Right lobe of liver (tissue), 6 donors: Measurements from ENCODE around the gene PRAME. TPM values are rescaled to one million over a fixed set of nuclear protein-coding genes. Genes with fewer than 3 reads are reported as not detected.
A peak's percentile ranks its signal among the peaks of the same experiment; 100 is the strongest.

Experiments
- ATAC-seq, 4 donors: fragments of 200-7000 bp; cut with Tn5 transposase; one replicate each; pipeline ENCODE4 v1.9.1; 2020; ENCODE audit warnings: mild to moderate bottlenecking in 4 of 4, moderate library complexity in 4 of 4
- DNase-seq, 3 donors: peaks; one replicate each; pipeline ENCODE4 v3.0.0-alpha.2; 2020
- H3K27ac ChIP-seq, 3 donors: fragments of 200-600 bp; one replicate each; pipeline ENCODE4 v1.8.0; 2022
- H3K27me3 ChIP-seq, 2 donors: fragments of 200-600 bp; one replicate each; pipeline ENCODE4 v1.8.0; 2022
- H3K36me3 ChIP-seq, 4 donors: fragments of 200-600 bp; sonication (generic) in 1 of 4; one replicate each; pipeline versions ENCODE4 v1.5.1 to v1.8.0; 2017 to 2022; ENCODE audit warnings: control low read depth in 1 of 4
- H3K4me1 ChIP-seq, 4 donors: fragments of 200-600 bp; sonication (generic) in 1 of 4; one replicate each; pipeline versions ENCODE4 v1.5.1 to v1.8.0; 2017 to 2022; ENCODE audit warnings: control low read depth in 1 of 4
- H3K4me3 ChIP-seq, 3 donors: fragments of 200-600 bp; one replicate each; pipeline ENCODE4 v1.8.0; 2022
- H3K9me3 ChIP-seq, 4 donors: fragments of 200-600 bp; sonication (generic) in 1 of 4; one replicate each; pipeline versions ENCODE4 v1.5.1 to v1.8.0; 2017 to 2022; ENCODE audit warnings: control low read depth in 1 of 4
- POLR2A ChIP-seq: fragments of 450-650 bp; IDR thresholded peaks from one replicate; pipeline ENCODE4 v1.6.1; 2017; ENCODE audit warnings: antibody characterized with exemption, mild to moderate bottlenecking
- WGBS: methylation state at CpG from one replicate; pipeline ENCODE4 v1.1.6; 2018; ENCODE audit warnings: low coverage, low lambda C conversion rate; ENCODE audit not compliant: insufficient coverage; ENCODE audit errors: missing lambda C conversion rate; 5-methylcytosine and 5-hydroxymethylcytosine counted together
- intact Hi-C, 2 donors: fragments of 100-400 bp; cut with DNase I; formaldehyde crosslinking; loops; one replicate each; pipeline versions ENCODE4 v1.11.2 to v1.14.1; 2022
- total RNA-seq, 6 experiments: library from RNA; depleted of rRNA in 2 of 6; stranded (reverse); fragments of >200 nt in 2 of 6; fragmentation: NEBNext Ultra II Directional in 3 of 6; extraction: Animal tissue kit (Norgen Biotek cat#: 25700) in 3 of 6; gene quantifications; one replicate each; pipeline versions ENCODE4 v1.1.0 to v1.2.4, GENCODE V29; 2016 to 2023
- TF ChIP-seq, protein P1 (sequence below), 4 donors: fragments of 200-600 bp in 3 of 4; fragments of 450-650 bp in 1 of 4; IDR thresholded peaks; one replicate each; pipeline versions ENCODE4 v1.5.1 to v1.8.0; 2016 to 2022; ENCODE audit warnings: antibody characterized with exemption in 4 of 4, mild to moderate bottlenecking in 2 of 4
- donor health status: DM: no; HTN: yes; CAD: no.
- donor health status: DM: no; HTN: no; CAD: no.
- donor health status: DM: no; HTN: no; CAD: no.
- donor health status: DM: no; HTN: yes; CAD: no.
- donor health status: DM: no; HTN: yes; CAD: no.

The PRAME gene
- total RNA-seq, 6 experiments from 2014 or later = not detected

GRCh38 chr22:22569218-22569617, 10.2 kb upstream of the PRAME start:
- H3K4me3 ChIP-seq = no peak overlapping the region
- no peaks in the 10 kb centered on the region for H3K36me3 ChIP-seq
- no peaks in the 10 kb centered on the region for H3K9me3 ChIP-seq
- 56% methylated on average over 5 of the region's 5 CpGs for WGBS
- H3K27ac ChIP-seq = no peak overlapping the region
- no peaks in the 10 kb centered on the region for H3K27me3 ChIP-seq
- ATAC-seq (no peak), DNase-seq (no peak)
- H3K4me1 ChIP-seq = no peaks in the 10 kb centered on the region
- intact Hi-C loops = no loop called here
- TF ChIP-seq, protein P1, sequence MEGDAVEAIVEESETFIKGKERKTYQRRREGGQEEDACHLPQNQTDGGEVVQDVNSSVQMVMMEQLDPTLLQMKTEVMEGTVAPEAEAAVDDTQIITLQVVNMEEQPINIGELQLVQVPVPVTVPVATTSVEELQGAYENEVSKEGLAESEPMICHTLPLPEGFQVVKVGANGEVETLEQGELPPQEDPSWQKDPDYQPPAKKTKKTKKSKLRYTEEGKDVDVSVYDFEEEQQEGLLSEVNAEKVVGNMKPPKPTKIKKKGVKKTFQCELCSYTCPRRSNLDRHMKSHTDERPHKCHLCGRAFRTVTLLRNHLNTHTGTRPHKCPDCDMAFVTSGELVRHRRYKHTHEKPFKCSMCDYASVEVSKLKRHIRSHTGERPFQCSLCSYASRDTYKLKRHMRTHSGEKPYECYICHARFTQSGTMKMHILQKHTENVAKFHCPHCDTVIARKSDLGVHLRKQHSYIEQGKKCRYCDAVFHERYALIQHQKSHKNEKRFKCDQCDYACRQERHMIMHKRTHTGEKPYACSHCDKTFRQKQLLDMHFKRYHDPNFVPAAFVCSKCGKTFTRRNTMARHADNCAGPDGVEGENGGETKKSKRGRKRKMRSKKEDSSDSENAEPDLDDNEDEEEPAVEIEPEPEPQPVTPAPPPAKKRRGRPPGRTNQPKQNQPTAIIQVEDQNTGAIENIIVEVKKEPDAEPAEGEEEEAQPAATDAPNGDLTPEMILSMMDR (IDR thresholded peaks at IDR 0.05) = no peak
- no peak for TF ChIP-seq POLR2A

DNA sequence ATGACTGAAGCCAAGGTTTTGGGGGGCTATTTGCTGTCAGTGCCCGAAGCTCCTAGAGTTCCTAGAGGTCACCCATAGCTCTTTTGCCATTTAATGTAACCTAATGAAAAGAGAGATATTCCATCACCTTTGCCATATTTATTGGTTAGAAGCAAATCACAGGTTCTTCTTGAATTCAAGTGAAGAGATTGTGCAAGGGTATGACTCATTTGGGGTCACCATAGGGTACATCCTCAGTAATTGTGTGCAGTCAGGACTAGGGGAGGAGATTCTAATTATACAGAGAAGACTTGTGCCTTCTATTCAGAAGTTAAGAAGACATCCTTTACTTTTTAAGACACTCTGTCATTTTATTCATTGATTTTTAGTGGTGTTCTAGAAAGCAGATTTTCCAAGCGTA, 6.9 kb upstream of the PRAME start:
- Histone ChIP-seq H3K36me3 (no peaks in the 10 kb centered on the region), H3K9me3 (no peaks in the 10 kb centered on the region), H3K27ac (no peak overlapping the region), H3K27me3 (no peaks in the 10 kb centered on the region), H3K4me3 (no peak overlapping the region), H3K4me1 (no peaks in the 10 kb centered on the region)
- TF ChIP-seq, protein P1 (IDR thresholded peaks at IDR 0.05) = no peak
- no peak for TF ChIP-seq POLR2A
- intact Hi-C loops = no loop called here
- no peak for ATAC-seq
- DNase-seq = no peak
- 88% methylated on average over 2 of the region's 2 CpGs for WGBS

- ATAC-seq (peak in 1 of 4 donors; percentile 16), DNase-seq (no peak)
- Histone ChIP-seq H3K4me3 (no peak overlapping the region), H3K9me3 (no peaks in the 10 kb centered on the region), H3K36me3 (no peaks in the 10 kb centered on the region), H3K27ac (no peak overlapping the region), H3K27me3 (no peaks in the 10 kb centered on the region), H3K4me1 (no peaks in the 10 kb centered on the region)
- 73% methylated on average over 11 of the region's 25 CpGs for WGBS
- intact Hi-C loops = no loop called here
- no peak for TF ChIP-seq POLR2A
- TF ChIP-seq, protein P1 (IDR thresholded peaks at IDR 0.05) = no peak
Observed at GRCh38 chr22:22558071-22558971, 744 bp downstream of the PRAME start.

DNA sequence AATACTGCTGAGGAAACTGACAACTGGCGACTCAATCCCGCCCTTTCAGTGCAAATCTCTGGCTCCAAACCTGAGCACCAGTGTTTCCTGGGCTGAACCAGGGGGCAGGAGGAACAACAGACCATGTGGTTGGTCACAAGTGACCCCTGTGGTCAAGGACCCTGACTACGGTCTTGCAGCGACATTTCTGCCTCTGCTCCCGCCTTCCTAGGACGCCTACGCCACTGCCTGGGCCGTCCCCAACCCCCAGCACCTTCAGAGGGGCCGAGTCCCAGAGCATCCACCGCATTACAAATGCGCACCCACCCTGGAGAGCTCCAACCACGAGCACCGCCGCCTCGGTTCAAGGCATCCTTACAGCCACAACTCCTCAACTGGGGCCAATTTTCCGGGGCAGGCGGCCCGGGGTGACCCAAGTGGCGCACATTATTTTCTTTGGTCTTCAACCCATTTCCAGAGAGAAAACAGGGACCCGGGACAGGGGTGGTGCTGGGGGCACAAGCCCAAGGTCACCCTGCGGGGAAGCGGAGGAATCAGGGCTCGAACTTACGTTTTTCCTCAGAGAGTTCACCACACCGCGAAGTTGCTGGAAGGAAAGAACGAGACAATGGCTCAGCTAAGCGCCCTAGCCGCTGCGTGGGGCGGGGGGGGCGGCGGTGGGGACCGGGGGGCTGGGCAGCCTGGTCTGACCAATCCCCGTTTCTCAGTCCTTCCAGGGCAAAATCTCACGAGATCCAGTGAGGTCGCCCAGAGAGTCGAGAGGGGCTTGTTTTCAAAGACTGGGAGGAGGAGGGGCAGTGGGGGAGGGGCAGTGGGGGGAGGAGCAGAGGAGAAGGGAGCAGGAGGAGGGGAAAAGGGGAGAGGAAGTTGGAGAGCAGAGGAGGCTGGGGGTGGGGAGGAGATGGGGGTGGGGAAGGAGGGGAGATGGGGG, 1.8 kb downstream of the PRAME start:
- no peak for DNase-seq
- H3K27ac ChIP-seq = no peak overlapping the region
- no peak for ATAC-seq
- WGBS = 90% methylated on average over 13 of the region's 38 CpGs
- no peaks in the 10 kb centered on the region for H3K4me1 ChIP-seq
- no peak overlapping the region for H3K4me3 ChIP-seq
- intact Hi-C loops = no loop called here
- H3K36me3 ChIP-seq = no peaks in the 10 kb centered on the region
- H3K27me3 ChIP-seq = no peaks in the 10 kb centered on the region
- H3K9me3 ChIP-seq = no peaks in the 10 kb centered on the region
- TF ChIP-seq, protein P1 (IDR thresholded peaks at IDR 0.05) = no peak
- TF ChIP-seq POLR2A = no peak
